H9 (cell line): ENCODE results near the gene CNNM4. TPM values are rescaled to one million over a fixed set of nuclear protein-coding genes. Genes with fewer than 3 reads are reported as not detected.

Source experiments
- DNase-seq: peaks from one replicate; pipeline ENCODE4 v3.0.0-alpha.2; 2017
- H2AFZ ChIP-seq: one replicate; pipeline ENCODE4 v1.6.1; 2013; ENCODE audit warnings: mild to moderate bottlenecking, low read length, control low read depth, moderate library complexity
- H2AK5ac ChIP-seq: 2 replicates; pipeline ENCODE4 v1.6.1; 2013; ENCODE audit warnings: low read length, control low read depth, mixed read lengths; ENCODE audit not compliant: insufficient read length
- H2BK120ac ChIP-seq: one replicate; pipeline ENCODE4 v1.6.1; 2013; ENCODE audit warnings: low read depth, mild to moderate bottlenecking, low read length, control low read depth, inconsistent platforms; ENCODE audit not compliant: poor library complexity, severe bottlenecking
- H2BK12ac ChIP-seq: 2 replicates; pipeline ENCODE4 v1.6.1; 2013; ENCODE audit warnings: low read length, control low read depth, mixed read lengths, low read depth; ENCODE audit not compliant: insufficient read length
- H2BK15ac ChIP-seq: 2 replicates; pipeline ENCODE4 v1.6.1; 2013; ENCODE audit warnings: low read depth, low read length, control low read depth
- H2BK20ac ChIP-seq: one replicate; pipeline ENCODE4 v1.6.1; 2013; ENCODE audit warnings: low read depth, mild to moderate bottlenecking, low read length, control low read depth, inconsistent platforms; ENCODE audit not compliant: poor library complexity, severe bottlenecking
- H2BK5ac ChIP-seq: 2 replicates; pipeline ENCODE4 v1.6.1; 2013; ENCODE audit warnings: low read length, control low read depth, mixed read lengths; ENCODE audit not compliant: insufficient read length
- H3K14ac ChIP-seq: 2 replicates; pipeline ENCODE4 v1.6.1; 2013; ENCODE audit warnings: low read length, control low read depth; ENCODE audit not compliant: insufficient read depth
- H3K18ac ChIP-seq: 2 replicates; pipeline ENCODE4 v1.6.1; 2013; ENCODE audit warnings: low read depth, mild to moderate bottlenecking, mixed read lengths, low read length, control low read depth; ENCODE audit not compliant: insufficient read length
- H3K23ac ChIP-seq: 2 replicates; pipeline ENCODE4 v1.6.1; 2013; ENCODE audit warnings: low read length, control low read depth, mixed read lengths, low read depth; ENCODE audit not compliant: insufficient read length
- H3K23me2 ChIP-seq: 2 replicates; pipeline ENCODE4 v1.6.1; 2013; ENCODE audit warnings: low read depth, mild to moderate bottlenecking, mixed read lengths, low read length, control low read depth; ENCODE audit not compliant: insufficient read length, poor library complexity, severe bottlenecking
- H3K27ac ChIP-seq: 2 replicates; pipeline ENCODE4 v1.5.1; 2013; ENCODE audit warnings: low read length, control low read depth, mixed read lengths, low read depth; ENCODE audit not compliant: insufficient read length
- H3K27me3 ChIP-seq: 2 replicates; pipeline ENCODE4 v1.6.1; 2013; ENCODE audit warnings: low read length, control low read depth, inconsistent platforms; ENCODE audit not compliant: insufficient read depth
- H3K4ac ChIP-seq: 2 replicates; pipeline ENCODE4 v1.6.1; 2013; ENCODE audit warnings: low read depth, mild to moderate bottlenecking, control low read depth, inconsistent platforms, low read length, moderate library complexity
- H3K4me1 ChIP-seq: 2 replicates; pipeline ENCODE4 v1.6.1; 2013; ENCODE audit warnings: low read length, control low read depth, inconsistent platforms; ENCODE audit not compliant: insufficient read depth
- H3K4me2 ChIP-seq: 2 replicates; pipeline ENCODE4 v1.6.1; 2013; ENCODE audit warnings: low read length, control low read depth, mixed read lengths; ENCODE audit not compliant: insufficient read length, insufficient read depth
- H3K56ac ChIP-seq: 2 replicates; pipeline ENCODE4 v1.6.1; 2013; ENCODE audit warnings: low read depth, mild to moderate bottlenecking, mixed read lengths, low read length, control low read depth; ENCODE audit not compliant: insufficient read length
- H3K79me1 ChIP-seq: 2 replicates; pipeline ENCODE4 v1.6.1; 2013; ENCODE audit warnings: low read depth, mild to moderate bottlenecking, moderate library complexity, low read length, control low read depth, inconsistent platforms; ENCODE audit not compliant: insufficient read depth, poor library complexity, severe bottlenecking
- H3K79me2 ChIP-seq: 2 replicates; pipeline ENCODE4 v1.6.1; 2013; ENCODE audit warnings: low read length, control low read depth, inconsistent platforms; ENCODE audit not compliant: insufficient read depth
- H3K9ac ChIP-seq: 2 replicates; pipeline ENCODE4 v1.6.1; 2013; ENCODE audit warnings: low read length, control low read depth, mixed read lengths; ENCODE audit not compliant: insufficient read length; ENCODE audit errors: extremely low read depth
- H3K9me3 ChIP-seq: one replicate; pipeline ENCODE4 v1.6.1; 2013; ENCODE audit warnings: low read depth, low read length, inconsistent platforms; ENCODE audit not compliant: control insufficient read depth
- H3T11ph ChIP-seq: one replicate; pipeline ENCODE4 v1.6.1; 2013; ENCODE audit warnings: mild to moderate bottlenecking, low read length, control low read depth, inconsistent platforms
- H4K20me1 ChIP-seq: one replicate; pipeline ENCODE4 v1.6.1; 2013; ENCODE audit not compliant: control insufficient read depth, insufficient read length, insufficient read depth
- H4K5ac ChIP-seq: 2 replicates; pipeline ENCODE4 v1.6.1; 2013; ENCODE audit warnings: low read depth, mild to moderate bottlenecking, mixed read lengths, low read length, control low read depth; ENCODE audit not compliant: insufficient read length
- H4K8ac ChIP-seq: replicated peaks from 2 replicates; pipeline ENCODE4 v1.6.1; 2013; ENCODE audit warnings: low read length, control low read depth, mixed read lengths, low read depth; ENCODE audit not compliant: insufficient read length
- H4K91ac ChIP-seq: 2 replicates; pipeline ENCODE4 v1.6.1; 2013; ENCODE audit warnings: low read depth, mild to moderate bottlenecking, moderate library complexity, mixed read lengths, low read length, control low read depth; ENCODE audit not compliant: insufficient read length
- H3K27ac Mint-ChIP-seq, 3 experiments: 2 replicates in 2 of 3; 3 replicates in 1 of 3; pipeline ENCODE4 v1.8.0; 2020 to 2021; ENCODE audit warnings: mixed read lengths in 3 of 3, mild to moderate bottlenecking in 1 of 3, moderate library complexity in 1 of 3
- H3K27me3 Mint-ChIP-seq: 2 replicates; pipeline ENCODE4 v1.8.0; 2021; ENCODE audit warnings: low read depth, mild to moderate bottlenecking, moderate library complexity, mixed read lengths
- H3K36me3 Mint-ChIP-seq, 3 experiments: 2 replicates in 2 of 3; 3 replicates in 1 of 3; pipeline ENCODE4 v1.8.0; 2020 to 2021; ENCODE audit warnings: low read depth in 3 of 3, mixed read lengths in 3 of 3; ENCODE audit not compliant: insufficient read depth in 1 of 3
- H3K4me1 Mint-ChIP-seq, 2 experiments: 2 replicates each; pipeline ENCODE4 v1.8.0; 2020; ENCODE audit warnings: mixed read lengths in 2 of 2
- H3K4me3 Mint-ChIP-seq, 2 experiments: 2 replicates in 1 of 2; 3 replicates in 1 of 2; pipeline ENCODE4 v1.8.0; 2020 to 2021; ENCODE audit warnings: mild to moderate bottlenecking in 2 of 2, mixed read lengths in 2 of 2, moderate library complexity in 1 of 2
- H3K9me3 Mint-ChIP-seq, 2 experiments: 2 replicates in 1 of 2; 3 replicates in 1 of 2; pipeline ENCODE4 v1.8.0; 2020; ENCODE audit warnings: mild to moderate bottlenecking in 2 of 2, mixed read lengths in 2 of 2, moderate library complexity in 1 of 2
- WGBS: extraction: QIAGEN DNeasy Blood & Tissue Kit; methylation state at CpG from one replicate; pipeline ENCODE4 v1.1.7; 2013; ENCODE audit warnings: missing lambda C conversion rate, low lambda C conversion rate, mixed read lengths; ENCODE audit not compliant: insufficient read length; ENCODE audit errors: extremely low coverage; 5-methylcytosine and 5-hydroxymethylcytosine counted together
- total RNA-seq: library from RNA; stranded (reverse); gene quantifications from 2 replicates; pipeline ENCODE4 v1.2.1, GENCODE V29; 2021
- TF ChIP-seq, protein P1 (sequence below): fragments of 200-600 bp; sonication (generic); conservative IDR thresholded peaks from 3 replicates; pipeline ENCODE4 v1.8.0; 2021; ENCODE audit warnings: antibody characterized with exemption, mild to moderate bottlenecking

Gene CNNM4
- total RNA-seq, 1 experiment from 2014 or later, result 8.5 TPM

DNA sequence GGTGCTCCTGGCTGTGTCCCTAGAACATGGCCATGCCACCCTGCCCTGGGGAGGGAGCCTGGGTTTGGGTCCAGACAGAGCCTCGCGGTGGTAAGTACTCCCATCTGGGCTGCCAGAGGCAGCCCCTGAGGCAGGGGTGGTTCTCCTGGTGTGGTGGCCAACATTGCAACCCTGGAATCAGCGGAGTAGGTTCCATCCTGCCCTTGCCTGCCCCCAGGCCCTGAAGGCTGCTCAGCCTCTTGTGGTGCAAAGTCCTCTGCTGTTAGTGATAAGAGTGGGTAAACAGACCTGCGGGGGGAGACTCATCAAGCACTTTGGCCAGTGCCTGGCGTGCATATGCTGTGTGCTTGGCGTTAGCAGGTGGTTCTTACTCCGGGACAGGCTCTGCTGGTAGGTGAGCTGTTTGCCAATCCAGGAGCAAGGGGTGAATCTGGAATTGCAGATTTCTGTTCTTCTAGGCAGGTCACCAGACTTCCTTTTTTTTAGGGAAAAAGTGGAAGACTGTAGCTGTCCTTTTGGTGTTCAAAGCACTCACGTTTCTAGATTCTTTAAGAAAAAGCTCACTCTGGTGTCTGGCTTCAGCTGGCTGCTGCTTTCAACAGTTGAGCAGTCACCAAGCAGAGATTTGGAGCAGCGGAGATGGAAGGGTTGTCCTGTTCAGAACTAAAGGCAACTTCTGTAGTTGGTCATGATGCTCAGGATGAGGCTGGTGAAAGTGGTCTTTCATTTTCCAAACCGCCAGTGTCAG, 58.6 kb downstream of the CNNM4 start:
- Histone ChIP-seq H3K23ac (no peak overlapping the region), H4K8ac (no peak overlapping the region), H2BK120ac (no peak overlapping the region), H3K18ac (no peak overlapping the region), H3K4ac (no peak overlapping the region), H3K14ac (no peak overlapping the region), H2AK5ac (no peak overlapping the region), H3K23me2 (peaks cover 7% of the 10 kb centered on the region), H2BK15ac (no peak overlapping the region), H4K5ac (no peak overlapping the region), H3T11ph (no peak overlapping the region), H4K20me1 (peaks cover 2% of the 10 kb centered on the region), H3K4me1 (peaks cover 3% of the 10 kb centered on the region; the same call in 1 of the 2 replicates), H3K9me3 (no peaks in the 10 kb centered on the region), H2BK12ac (no peak overlapping the region), H3K27ac (no peak overlapping the region), H2AFZ (no peak overlapping the region), H3K4me2 (no peak overlapping the region), H3K79me2 (peaks cover 5% of the 10 kb centered on the region; the same call in 1 of the 2 replicates), H3K27me3 (no peaks in the 10 kb centered on the region), H4K91ac (no peak overlapping the region), H2BK20ac (no peak overlapping the region), H3K9ac (no peak overlapping the region), H2BK5ac (no peak overlapping the region), H3K79me1 (peaks cover 5% of the 10 kb centered on the region), H3K56ac (no peak overlapping the region)
- H3K36me3 Mint-ChIP-seq, result peaks cover 16 to 45% (median 39%) of the 10 kb centered on the region in 3 experiments
- peak; percentile 47 for DNase-seq
- H3K9me3 Mint-ChIP-seq, result no peaks in the 10 kb centered on the region; a peak in 1 of 5 replicates
- peaks cover 46 to 49% of the 10 kb centered on the region in 2 experiments for H3K4me1 Mint-ChIP-seq
- H3K4me3 Mint-ChIP-seq, result peak overlapping the region; percentile 78 to 88
- TF ChIP-seq, protein P1, sequence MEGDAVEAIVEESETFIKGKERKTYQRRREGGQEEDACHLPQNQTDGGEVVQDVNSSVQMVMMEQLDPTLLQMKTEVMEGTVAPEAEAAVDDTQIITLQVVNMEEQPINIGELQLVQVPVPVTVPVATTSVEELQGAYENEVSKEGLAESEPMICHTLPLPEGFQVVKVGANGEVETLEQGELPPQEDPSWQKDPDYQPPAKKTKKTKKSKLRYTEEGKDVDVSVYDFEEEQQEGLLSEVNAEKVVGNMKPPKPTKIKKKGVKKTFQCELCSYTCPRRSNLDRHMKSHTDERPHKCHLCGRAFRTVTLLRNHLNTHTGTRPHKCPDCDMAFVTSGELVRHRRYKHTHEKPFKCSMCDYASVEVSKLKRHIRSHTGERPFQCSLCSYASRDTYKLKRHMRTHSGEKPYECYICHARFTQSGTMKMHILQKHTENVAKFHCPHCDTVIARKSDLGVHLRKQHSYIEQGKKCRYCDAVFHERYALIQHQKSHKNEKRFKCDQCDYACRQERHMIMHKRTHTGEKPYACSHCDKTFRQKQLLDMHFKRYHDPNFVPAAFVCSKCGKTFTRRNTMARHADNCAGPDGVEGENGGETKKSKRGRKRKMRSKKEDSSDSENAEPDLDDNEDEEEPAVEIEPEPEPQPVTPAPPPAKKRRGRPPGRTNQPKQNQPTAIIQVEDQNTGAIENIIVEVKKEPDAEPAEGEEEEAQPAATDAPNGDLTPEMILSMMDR, result no peak
- no CpG with 5 or more reads among the region's 10 CpGs for WGBS
- H3K27ac Mint-ChIP-seq, result peak overlapping the region in 2 of 3 experiments; percentile 10 to 31; a peak in 1 of 7 replicates
- peaks cover 1% of the 10 kb centered on the region; the same call in 1 of the 2 replicates for H3K27me3 Mint-ChIP-seq
